ENCODE measurements around the gene MOGAT2.

The MOGAT2 gene

GRCh38 chr11:75719340-75720239, 2.0 kb downstream of the MOGAT2 start:
- no peak overlapping the region for H3K4me3 ChIP-seq (ENCODE audit: control insufficient read depth, low read depth, low read length)
- DNase-seq (ENCODE audit: low read depth) = no peak
- TF ChIP-seq CTCF (IDR thresholded peaks at IDR 0.05; ENCODE audit: control insufficient read depth, insufficient read depth, low read depth, low read length, missing control alignments) = no peak

DNA sequence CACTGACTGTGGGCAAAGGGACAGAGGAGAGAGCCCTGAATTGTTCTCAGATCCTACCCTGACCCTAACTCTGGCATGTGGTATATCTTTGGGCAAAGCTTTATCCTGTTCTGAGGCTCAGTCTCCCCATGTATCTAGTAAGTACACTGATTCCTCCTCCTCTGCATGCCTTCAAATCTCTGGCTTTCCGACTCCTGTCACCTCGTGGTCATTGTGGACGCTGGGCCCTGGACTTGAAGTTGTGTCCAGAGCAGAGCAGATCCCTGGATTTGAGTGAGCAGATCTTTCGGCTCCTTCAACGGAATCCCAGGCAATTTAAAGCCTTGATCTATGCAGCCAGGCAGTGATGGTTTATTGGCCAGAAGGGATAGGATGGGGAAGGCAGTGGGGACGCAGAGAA, 3.0 kb downstream of the MOGAT2 start:
- no peak overlapping the region for H3K4me3 ChIP-seq (ENCODE audit: control insufficient read depth, low read depth, low read length)
- DNase-seq (ENCODE audit: low read depth) = no peak
- no peak for TF ChIP-seq CTCF (IDR thresholded peaks at IDR 0.05; ENCODE audit: control insufficient read depth, insufficient read depth, low read depth, low read length, missing control alignments)

DNA sequence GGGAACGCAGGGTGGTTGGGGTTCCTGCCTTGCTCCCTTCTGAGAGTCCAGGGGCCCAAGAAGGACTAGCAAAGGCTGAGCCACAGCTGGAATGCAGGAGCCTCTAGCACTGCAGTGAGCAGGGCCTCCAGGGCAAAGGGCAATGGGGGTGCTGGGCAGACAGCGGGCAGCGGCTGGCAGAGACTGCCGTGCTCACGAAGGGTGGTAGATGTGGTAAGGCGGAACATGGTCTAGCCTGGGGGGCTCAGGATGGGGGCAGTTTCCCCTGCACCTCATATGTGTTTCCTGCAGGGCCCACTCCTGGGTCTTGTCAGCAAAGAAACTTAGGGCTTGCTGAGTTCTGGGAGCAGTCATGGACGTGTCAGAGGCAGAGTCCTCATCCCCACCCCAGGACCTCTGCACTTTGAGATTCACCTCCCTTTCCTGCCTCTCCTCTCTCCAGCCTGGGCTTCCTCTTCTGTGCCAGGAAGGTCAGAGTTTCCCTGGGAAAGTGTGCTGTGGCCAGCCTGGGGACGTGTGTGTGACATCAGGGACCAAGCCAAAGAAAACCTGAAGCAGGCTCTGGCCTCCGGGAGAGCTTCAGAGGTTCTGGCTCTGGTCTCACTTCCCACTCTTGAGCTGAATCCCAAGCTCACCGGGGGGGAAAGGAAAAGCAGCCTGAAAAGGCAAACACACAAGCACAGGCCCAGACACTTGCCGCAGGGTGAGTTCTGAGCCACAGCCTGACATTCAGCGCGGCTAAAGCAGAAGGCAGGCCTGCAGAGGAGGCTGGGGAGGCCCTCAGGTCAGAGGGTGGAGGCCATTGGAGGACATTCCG, 4.4 kb downstream of the MOGAT2 start:
- DNase-seq (ENCODE audit: low read depth) = no peak
- TF ChIP-seq CTCF (IDR thresholded peaks at IDR 0.05; ENCODE audit: control insufficient read depth, insufficient read depth, low read depth, low read length, missing control alignments) = no peak

DNA sequence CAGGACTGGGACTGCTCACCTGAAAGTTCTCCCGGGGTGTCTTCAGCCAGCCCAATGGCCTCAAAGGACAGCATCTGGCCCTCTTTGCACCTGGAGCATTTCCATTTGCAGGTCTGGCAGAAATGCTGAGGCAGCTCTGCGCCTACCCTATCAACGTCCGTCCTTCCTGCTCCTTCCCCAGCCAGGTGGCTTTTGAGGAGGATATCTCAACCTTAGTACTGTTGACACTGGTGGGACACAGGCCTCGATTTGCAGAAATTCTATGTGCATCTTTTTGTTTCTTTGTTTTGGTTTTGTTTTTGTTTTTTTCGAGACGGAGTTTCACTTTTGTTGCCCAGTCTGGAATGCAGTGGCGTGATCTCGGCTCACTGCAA, 5.0 kb downstream of the MOGAT2 start:
- no peak for TF ChIP-seq CTCF (IDR thresholded peaks at IDR 0.05; ENCODE audit: control insufficient read depth, insufficient read depth, low read depth, low read length, missing control alignments)
- no peak overlapping the region for H3K4me3 ChIP-seq (ENCODE audit: control insufficient read depth, low read depth, low read length)
- no peak for DNase-seq (ENCODE audit: low read depth)

More for the DNA sequence above, 4.4 kb downstream of the MOGAT2 start:
- H3K4me3 ChIP-seq (ENCODE audit: control insufficient read depth, low read depth, low read length) = no peak overlapping the region

- H3K4me3 ChIP-seq (ENCODE audit: control insufficient read depth, low read depth, low read length) = no peak overlapping the region
- DNase-seq (ENCODE audit: low read depth) = no peak
- no peak for TF ChIP-seq CTCF (IDR thresholded peaks at IDR 0.05; ENCODE audit: control insufficient read depth, insufficient read depth, low read depth, low read length, missing control alignments)
Observed at GRCh38 chr11:75725547-75726320, 8.1 kb downstream of the MOGAT2 start.

- no peak overlapping the region for H3K4me3 ChIP-seq (ENCODE audit: control insufficient read depth, low read depth, low read length)
- DNase-seq (ENCODE audit: low read depth) = no peak
- TF ChIP-seq CTCF (IDR thresholded peaks at IDR 0.05; ENCODE audit: control insufficient read depth, insufficient read depth, low read depth, low read length, missing control alignments) = no peak
Observed at GRCh38 chr11:75728992-75729391, 11.4 kb downstream of the MOGAT2 start.

Measured in AG09309 (cell line).